GM18498 (cell line): ENCODE results near the gene BAHCC1.

Source experiments
- ATAC-seq: cut with Tn5 transposase; IDR thresholded peaks from one replicate; pipeline ENCODE4 v1.9.1; 2021; ENCODE audit warnings: mild to moderate bottlenecking, moderate library complexity; ENCODE audit not compliant: unreplicated experiment

BAHCC1 gene

GRCh38 chr17:81396722-81397313 lies 1.6 kb downstream of the BAHCC1 start:
- no peak for ATAC-seq

GRCh38 chr17:81397314-81398175 lies 2.3 kb downstream of the BAHCC1 start:
- no peak for ATAC-seq

GRCh38 chr17:81398176-81398831 lies 3.0 kb downstream of the BAHCC1 start:
- ATAC-seq, result no peak

- ATAC-seq, result no peak
Observed at GRCh38 chr17:81398832-81399411, 3.7 kb downstream of the BAHCC1 start.

GRCh38 chr17:81399481-81400153 lies 4.4 kb downstream of the BAHCC1 start:
- ATAC-seq, result no peak

- ATAC-seq, result no peak
Observed at GRCh38 chr17:81400154-81400977, 5.1 kb downstream of the BAHCC1 start.

- no peak for ATAC-seq
Observed at GRCh38 chr17:81400996-81401722, 5.9 kb downstream of the BAHCC1 start.

- no peak for ATAC-seq
Observed at GRCh38 chr17:81401723-81402529, 6.7 kb downstream of the BAHCC1 start.

- ATAC-seq, result no peak
Observed at GRCh38 chr17:81402530-81402941, 7.3 kb downstream of the BAHCC1 start.

GRCh38 chr17:81402981-81403467 lies 7.8 kb downstream of the BAHCC1 start:
- no peak for ATAC-seq

GRCh38 chr17:81403671-81404534 lies 8.6 kb downstream of the BAHCC1 start:
- ATAC-seq, result no peak

- no peak for ATAC-seq
Observed at GRCh38 chr17:81404558-81405165, 9.4 kb downstream of the BAHCC1 start.

- ATAC-seq, result no peak
Observed at GRCh38 chr17:81405411-81405872, 10.2 kb downstream of the BAHCC1 start.

- no peak for ATAC-seq
Observed at GRCh38 chr17:81406117-81406953, 11.1 kb downstream of the BAHCC1 start.

- ATAC-seq, result no peak
Observed at GRCh38 chr17:81408049-81408448, 12.8 kb downstream of the BAHCC1 start.
